Cardiac muscle cell (in vitro differentiated cells and primary cell): ENCODE measurements around the gene SULT4A1. TPM values are rescaled to one million over a fixed set of nuclear protein-coding genes. Genes with fewer than 3 reads are reported as not detected.

Experiments used
- DNase-seq, 2 donors: peaks; one replicate each; pipeline versions ENCODE4 v3.0.0 to v3.0.0-alpha.2; 2010 to 2017; ENCODE audit warnings: low read depth in 1 of 2, low spot score in 1 of 2
- H3K27ac ChIP-seq: fragments of 200-600 bp; sonication (generic); 2 replicates; pipeline ENCODE4 v1.5.1; 2016
- H3K27me3 ChIP-seq: fragments of 200-600 bp; sonication (generic); 2 replicates; pipeline ENCODE4 v1.6.0; 2016; ENCODE audit warnings: control low read depth
- H3K36me3 ChIP-seq: fragments of 200-600 bp; sonication (generic); 2 replicates; pipeline ENCODE4 v1.5.1; 2016; ENCODE audit warnings: control low read depth
- H3K4me1 ChIP-seq: fragments of 200-600 bp; sonication (generic); 2 replicates; pipeline ENCODE4 v1.8.1; 2017; ENCODE audit warnings: low read depth, mild to moderate bottlenecking, mixed run types
- H3K4me3 ChIP-seq: fragments of 200-600 bp; sonication (generic); 2 replicates; pipeline ENCODE4 v1.5.1; 2016; ENCODE audit warnings: mild to moderate bottlenecking
- H3K9me3 ChIP-seq: fragments of 200-600 bp; sonication (generic); 2 replicates; pipeline ENCODE4 v1.5.1; 2017; ENCODE audit warnings: low read depth, mild to moderate bottlenecking, control low read depth
- polyA plus RNA-seq: library from polyadenylated mRNA; unstranded; fragments of >200 nt; fragmentation: Nextera tagmentation; extraction: Ambion mirVana; gene quantifications from 2 replicates; pipeline ENCODE4 v1.2.1, GENCODE V29; 2016
- total RNA-seq: library from RNA; depleted of rRNA; stranded (reverse); fragments of >200 nt; gene quantifications from 2 replicates; pipeline ENCODE4 v1.2.3, GENCODE V29; 2016
- TF ChIP-seq, protein P1 (sequence below): IDR thresholded peaks from 2 replicates; pipeline ENCODE4 v1.5.1; 2012; ENCODE audit warnings: low read depth, mild to moderate bottlenecking, low read length

Gene SULT4A1
- total and polyA plus RNA-seq, 2 experiments from 2014 or later, result 1.3 to 3.2 TPM

DNA sequence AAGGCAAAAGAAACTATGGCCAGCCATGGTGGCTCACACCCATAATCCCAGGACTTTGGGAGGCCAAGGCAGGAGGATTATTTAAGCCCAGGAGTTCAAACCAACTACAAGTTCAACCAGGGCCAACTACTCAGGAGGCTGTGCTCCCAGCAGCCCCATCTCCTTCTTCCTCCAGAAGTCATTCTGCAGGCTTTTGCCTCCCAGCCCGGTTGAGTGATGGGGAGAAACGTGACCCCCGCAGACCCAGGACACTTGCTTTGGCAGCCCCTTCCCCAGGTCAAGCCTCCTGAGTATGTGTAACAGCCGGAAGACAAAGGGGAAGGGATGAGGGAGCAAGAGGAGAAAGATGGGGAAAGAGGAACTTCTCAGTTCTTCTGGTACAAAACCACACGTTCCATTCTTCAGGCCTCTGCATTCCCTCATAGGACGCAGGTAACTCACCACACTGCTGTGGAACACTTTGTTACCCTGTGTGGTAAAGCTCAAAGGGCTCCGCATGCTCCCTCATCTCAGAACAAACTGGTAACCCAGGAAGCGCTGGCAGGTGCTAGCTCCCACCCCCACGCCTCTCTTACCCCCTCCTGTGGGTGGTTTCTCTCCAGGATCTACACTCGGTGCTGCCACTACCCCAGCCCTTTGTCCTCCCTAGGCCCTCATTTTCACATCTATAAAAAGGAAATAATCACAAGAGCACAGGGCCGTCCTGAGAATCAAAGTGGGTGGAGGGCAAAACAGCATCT lies 4.0 kb downstream of the SULT4A1 start:
- H3K9me3 ChIP-seq, result no peaks in the 10 kb centered on the region
- H3K36me3 ChIP-seq, result no peaks in the 10 kb centered on the region
- DNase-seq, result no peak
- TF ChIP-seq, protein P1, sequence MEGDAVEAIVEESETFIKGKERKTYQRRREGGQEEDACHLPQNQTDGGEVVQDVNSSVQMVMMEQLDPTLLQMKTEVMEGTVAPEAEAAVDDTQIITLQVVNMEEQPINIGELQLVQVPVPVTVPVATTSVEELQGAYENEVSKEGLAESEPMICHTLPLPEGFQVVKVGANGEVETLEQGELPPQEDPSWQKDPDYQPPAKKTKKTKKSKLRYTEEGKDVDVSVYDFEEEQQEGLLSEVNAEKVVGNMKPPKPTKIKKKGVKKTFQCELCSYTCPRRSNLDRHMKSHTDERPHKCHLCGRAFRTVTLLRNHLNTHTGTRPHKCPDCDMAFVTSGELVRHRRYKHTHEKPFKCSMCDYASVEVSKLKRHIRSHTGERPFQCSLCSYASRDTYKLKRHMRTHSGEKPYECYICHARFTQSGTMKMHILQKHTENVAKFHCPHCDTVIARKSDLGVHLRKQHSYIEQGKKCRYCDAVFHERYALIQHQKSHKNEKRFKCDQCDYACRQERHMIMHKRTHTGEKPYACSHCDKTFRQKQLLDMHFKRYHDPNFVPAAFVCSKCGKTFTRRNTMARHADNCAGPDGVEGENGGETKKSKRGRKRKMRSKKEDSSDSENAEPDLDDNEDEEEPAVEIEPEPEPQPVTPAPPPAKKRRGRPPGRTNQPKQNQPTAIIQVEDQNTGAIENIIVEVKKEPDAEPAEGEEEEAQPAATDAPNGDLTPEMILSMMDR, result no peak
- H3K27me3 ChIP-seq, result peaks cover under 1% of the 10 kb centered on the region
- no peak overlapping the region for H3K4me3 ChIP-seq
- no peaks in the 10 kb centered on the region for H3K4me1 ChIP-seq
- H3K27ac ChIP-seq, result no peak overlapping the region

DNA sequence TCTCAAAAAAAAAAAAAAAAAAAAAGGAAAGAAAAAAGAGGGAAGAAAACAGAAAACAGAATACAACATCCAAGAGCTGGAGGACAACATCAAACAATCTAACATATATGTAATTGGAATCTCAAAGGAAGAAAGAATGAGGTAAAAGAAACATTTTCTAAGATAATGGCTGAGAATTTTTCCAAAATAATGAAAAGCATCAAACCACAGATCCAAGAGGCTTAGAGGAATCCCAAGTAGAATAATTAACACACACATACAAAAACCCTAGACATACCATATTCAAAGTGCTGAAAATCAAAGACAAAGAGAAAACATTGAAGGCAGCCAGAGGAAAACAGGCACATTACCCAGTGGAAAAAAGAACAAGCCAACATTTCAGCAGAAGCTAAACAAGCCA lies 4.9 kb downstream of the SULT4A1 start:
- H3K27ac ChIP-seq, result no peak overlapping the region
- H3K36me3 ChIP-seq, result no peaks in the 10 kb centered on the region
- H3K4me3 ChIP-seq, result no peak overlapping the region
- no peaks in the 10 kb centered on the region for H3K4me1 ChIP-seq
- no peaks in the 10 kb centered on the region for H3K27me3 ChIP-seq
- TF ChIP-seq, protein P1, result no peak
- H3K9me3 ChIP-seq, result no peaks in the 10 kb centered on the region
- DNase-seq, result no peak

DNA sequence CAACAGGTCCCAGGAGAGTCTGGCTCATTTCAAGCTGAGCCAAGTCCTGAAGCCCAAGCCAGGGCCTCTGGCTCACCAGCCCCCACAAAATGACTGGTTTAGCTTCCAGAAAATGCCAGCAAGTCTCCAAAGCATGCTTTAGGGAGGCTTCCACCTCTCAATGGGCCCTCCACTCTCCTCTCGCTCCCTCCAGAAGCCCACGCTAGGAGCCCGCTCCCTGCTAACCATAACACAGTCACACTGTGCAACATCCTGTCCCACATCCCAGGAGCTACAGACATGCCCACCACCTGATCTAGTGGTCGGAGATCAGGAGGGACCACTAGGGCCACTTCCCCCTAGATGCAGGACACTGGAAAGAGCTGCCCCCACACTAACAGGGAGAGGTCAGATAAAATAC lies 6.9 kb downstream of the SULT4A1 start:
- no peak overlapping the region for H3K27ac ChIP-seq
- DNase-seq, result no peak
- no peaks in the 10 kb centered on the region for H3K36me3 ChIP-seq
- H3K9me3 ChIP-seq, result no peaks in the 10 kb centered on the region
- no peaks in the 10 kb centered on the region for H3K27me3 ChIP-seq
- TF ChIP-seq, protein P1, result no peak
- no peak overlapping the region for H3K4me3 ChIP-seq
- H3K4me1 ChIP-seq, result no peaks in the 10 kb centered on the region

DNA sequence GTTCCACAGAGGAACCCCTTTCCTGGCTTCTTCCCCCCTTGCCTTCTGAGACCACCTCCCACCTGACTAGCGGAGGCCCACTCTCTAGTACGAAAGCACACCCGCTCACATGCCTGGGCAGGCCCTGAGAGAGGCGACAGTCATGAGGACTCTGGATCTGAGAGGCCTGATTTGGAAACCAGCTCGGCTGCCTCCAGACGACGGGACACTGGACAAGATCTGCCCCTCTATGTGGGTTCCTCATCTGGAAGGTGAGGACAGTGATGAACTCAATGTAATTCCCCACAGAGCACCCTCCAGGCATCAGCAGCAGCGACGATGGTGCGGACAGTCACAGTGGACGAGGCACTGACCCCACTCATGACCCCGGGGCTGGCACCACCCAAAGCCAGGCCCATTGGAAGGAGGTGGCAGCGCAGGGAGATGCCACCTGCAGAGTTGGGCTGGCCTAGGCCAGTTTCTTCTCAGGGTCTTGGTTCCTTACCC lies 7.5 kb downstream of the SULT4A1 start:
- DNase-seq, result no peak
- Histone ChIP-seq H3K9me3 (no peaks in the 10 kb centered on the region), H3K27me3 (no peaks in the 10 kb centered on the region), H3K36me3 (no peaks in the 10 kb centered on the region), H3K4me3 (no peak overlapping the region), H3K4me1 (no peaks in the 10 kb centered on the region), H3K27ac (no peak overlapping the region)
- TF ChIP-seq, protein P1, result no peak

DNA sequence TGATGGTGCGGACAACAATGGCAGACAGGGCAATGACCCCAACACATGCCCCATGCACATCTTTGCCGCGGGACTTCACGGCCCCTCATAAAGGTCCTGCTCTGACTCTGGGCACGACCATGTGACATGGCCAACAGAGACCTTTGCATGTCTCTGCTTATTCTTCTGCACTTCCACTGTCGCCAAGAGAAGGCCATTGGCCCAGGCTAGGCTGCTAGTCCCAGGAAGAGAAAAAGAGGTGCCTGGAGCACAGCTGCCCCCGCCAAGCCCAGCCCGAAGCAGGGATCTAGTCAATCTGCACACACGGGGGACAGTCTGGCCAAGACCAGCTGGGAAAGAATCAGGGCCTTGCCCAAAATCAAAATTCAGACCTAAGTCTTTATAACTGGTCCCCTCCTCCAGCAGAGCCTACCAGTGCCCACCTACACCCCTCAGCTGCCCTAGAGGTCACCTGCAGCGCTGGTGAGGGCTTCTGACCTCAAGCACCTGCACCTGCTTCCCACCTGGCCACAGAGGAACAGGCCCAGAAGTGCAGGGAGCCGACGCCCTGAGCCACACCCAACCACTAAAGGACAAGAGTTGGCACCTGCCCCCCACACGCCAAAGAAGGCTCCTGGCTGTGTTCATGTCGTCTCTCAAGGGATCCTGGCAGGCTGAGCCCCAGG lies 8.1 kb downstream of the SULT4A1 start:
- no peak overlapping the region for H3K27ac ChIP-seq
- no peak overlapping the region for H3K4me3 ChIP-seq
- no peaks in the 10 kb centered on the region for H3K36me3 ChIP-seq
- no peak for DNase-seq
- no peaks in the 10 kb centered on the region for H3K9me3 ChIP-seq
- TF ChIP-seq, protein P1, result no peak
- H3K4me1 ChIP-seq, result no peaks in the 10 kb centered on the region
- no peaks in the 10 kb centered on the region for H3K27me3 ChIP-seq
